ENCODE data around the gene CFDP1.

DNA sequence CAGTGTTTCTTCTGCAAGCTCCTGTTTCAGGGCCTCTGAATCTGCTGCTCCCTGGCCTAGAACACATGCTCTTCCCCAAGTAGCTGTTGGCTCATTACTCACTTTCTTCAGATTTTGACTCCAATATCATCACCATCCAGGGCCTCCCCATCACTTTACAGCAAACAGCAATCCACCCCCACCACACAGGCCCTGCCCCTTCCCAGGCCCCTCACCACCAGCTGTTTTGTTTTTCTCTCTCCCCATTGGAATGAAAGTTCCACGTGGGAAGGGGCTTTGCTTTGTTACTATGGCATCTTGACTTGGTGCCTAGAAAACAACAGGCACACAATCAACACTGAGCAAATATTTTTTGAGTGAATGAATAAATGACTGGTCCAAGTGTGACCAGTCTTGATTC is 27.1 kb upstream of the CFDP1 start:
- TF ChIP-seq, protein P1, sequence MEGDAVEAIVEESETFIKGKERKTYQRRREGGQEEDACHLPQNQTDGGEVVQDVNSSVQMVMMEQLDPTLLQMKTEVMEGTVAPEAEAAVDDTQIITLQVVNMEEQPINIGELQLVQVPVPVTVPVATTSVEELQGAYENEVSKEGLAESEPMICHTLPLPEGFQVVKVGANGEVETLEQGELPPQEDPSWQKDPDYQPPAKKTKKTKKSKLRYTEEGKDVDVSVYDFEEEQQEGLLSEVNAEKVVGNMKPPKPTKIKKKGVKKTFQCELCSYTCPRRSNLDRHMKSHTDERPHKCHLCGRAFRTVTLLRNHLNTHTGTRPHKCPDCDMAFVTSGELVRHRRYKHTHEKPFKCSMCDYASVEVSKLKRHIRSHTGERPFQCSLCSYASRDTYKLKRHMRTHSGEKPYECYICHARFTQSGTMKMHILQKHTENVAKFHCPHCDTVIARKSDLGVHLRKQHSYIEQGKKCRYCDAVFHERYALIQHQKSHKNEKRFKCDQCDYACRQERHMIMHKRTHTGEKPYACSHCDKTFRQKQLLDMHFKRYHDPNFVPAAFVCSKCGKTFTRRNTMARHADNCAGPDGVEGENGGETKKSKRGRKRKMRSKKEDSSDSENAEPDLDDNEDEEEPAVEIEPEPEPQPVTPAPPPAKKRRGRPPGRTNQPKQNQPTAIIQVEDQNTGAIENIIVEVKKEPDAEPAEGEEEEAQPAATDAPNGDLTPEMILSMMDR (IDR thresholded peaks at IDR 0.05) = no peak
- TF ChIP-seq EZH2 (IDR thresholded peaks at IDR 0.05; ENCODE audit: borderline replicate concordance, insufficient read depth, low read depth, low read length, poor library complexity, severe bottlenecking) = no peak

Data from B cell (primary cell).